C4-2B (cell line): ENCODE results near the gene RGS17.
A peak's percentile ranks its signal among the peaks of the same experiment; 100 is the strongest.

Source experiments
- H3K27ac ChIP-seq: fragments of 450-650 bp; 2 replicates; pipeline ENCODE4 v1.5.1; 2017
- ZFX ChIP-seq: fragments of 450-650 bp; IDR thresholded peaks from 2 replicates; pipeline ENCODE4 v1.6.1; 2017
- TF ChIP-seq, protein P1 (sequence below): fragments of 450-650 bp; conservative IDR thresholded peaks from 2 replicates; pipeline ENCODE4 v1.5.1; 2017; ENCODE audit warnings: mild to moderate bottlenecking

Gene RGS17

GRCh38 chr6:153028963-153029362 lies 102.1 kb downstream of the RGS17 start:
- no peak for TF ChIP-seq ZFX
- TF ChIP-seq, protein P1, sequence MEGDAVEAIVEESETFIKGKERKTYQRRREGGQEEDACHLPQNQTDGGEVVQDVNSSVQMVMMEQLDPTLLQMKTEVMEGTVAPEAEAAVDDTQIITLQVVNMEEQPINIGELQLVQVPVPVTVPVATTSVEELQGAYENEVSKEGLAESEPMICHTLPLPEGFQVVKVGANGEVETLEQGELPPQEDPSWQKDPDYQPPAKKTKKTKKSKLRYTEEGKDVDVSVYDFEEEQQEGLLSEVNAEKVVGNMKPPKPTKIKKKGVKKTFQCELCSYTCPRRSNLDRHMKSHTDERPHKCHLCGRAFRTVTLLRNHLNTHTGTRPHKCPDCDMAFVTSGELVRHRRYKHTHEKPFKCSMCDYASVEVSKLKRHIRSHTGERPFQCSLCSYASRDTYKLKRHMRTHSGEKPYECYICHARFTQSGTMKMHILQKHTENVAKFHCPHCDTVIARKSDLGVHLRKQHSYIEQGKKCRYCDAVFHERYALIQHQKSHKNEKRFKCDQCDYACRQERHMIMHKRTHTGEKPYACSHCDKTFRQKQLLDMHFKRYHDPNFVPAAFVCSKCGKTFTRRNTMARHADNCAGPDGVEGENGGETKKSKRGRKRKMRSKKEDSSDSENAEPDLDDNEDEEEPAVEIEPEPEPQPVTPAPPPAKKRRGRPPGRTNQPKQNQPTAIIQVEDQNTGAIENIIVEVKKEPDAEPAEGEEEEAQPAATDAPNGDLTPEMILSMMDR, result no peak
- no peak overlapping the region for H3K27ac ChIP-seq

GRCh38 chr6:153028286-153028685 lies 102.8 kb downstream of the RGS17 start:
- TF ChIP-seq, protein P1, result no peak
- no peak for TF ChIP-seq ZFX
- no peak overlapping the region for H3K27ac ChIP-seq

DNA sequence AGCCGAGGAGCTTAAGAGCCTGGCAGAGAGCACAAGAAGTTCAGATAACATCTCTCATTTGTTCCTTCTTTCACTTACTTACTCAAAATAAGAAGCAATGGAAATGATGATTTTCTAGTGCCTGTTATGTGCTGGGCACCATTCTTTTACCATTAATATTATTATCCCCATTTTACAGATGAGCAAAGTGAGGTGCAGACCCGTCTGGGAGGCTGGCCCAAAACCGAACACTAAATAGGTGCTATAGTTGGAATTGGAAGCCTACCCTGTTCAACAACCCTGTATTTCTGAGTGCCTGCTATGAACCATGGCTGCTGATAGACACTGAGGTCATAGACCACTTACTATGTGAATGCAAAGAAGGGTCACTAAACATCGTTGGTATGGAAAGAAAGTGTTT lies 103.6 kb downstream of the RGS17 start:
- TF ChIP-seq, protein P1, result no peak
- TF ChIP-seq ZFX, result no peak
- H3K27ac ChIP-seq, result no peak overlapping the region

DNA sequence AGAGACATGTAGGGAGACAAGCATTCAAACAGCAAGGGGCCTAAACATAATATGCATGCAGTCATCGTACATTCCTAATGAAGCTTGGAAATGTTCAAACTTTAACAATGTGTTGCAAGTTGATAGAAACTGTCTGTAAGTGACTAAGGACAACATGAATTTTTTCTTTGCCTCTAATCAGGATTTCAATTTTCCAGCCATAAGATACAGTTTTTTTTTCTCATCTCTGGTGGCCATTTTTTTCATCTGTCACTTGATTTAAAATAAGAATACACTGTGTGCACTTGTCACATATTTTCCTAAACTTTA lies 106.4 kb downstream of the RGS17 start:
- H3K27ac ChIP-seq, result no peak overlapping the region
- TF ChIP-seq, protein P1, result peak; percentile 60
- TF ChIP-seq ZFX, result no peak

- H3K27ac ChIP-seq, result no peak overlapping the region
- no peak for TF ChIP-seq ZFX
- TF ChIP-seq, protein P1, result peak; percentile 81
These were observed 106.9 kb downstream of the RGS17 start for GRCh38 chr6:153023977-153024708.

DNA sequence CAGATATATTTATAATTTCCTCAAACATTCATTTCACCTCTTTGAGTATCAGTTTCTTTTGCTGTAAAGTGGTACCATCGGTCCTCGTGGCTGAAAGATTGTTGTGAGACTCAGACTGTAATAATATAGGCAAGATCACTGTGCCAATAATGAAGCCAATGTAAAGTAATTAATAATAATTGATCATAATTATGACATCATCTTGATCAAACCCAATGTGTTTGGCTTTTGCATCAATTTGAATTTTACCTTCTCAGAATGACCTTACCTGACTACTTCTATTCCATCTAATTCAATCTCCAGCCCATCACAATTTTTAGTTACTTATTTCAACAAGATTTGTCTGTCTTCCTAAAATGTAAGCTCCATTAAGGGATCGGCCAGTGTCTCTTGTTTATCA lies 112.7 kb downstream of the RGS17 start:
- TF ChIP-seq ZFX, result no peak
- TF ChIP-seq, protein P1, result no peak
- no peak overlapping the region for H3K27ac ChIP-seq

DNA sequence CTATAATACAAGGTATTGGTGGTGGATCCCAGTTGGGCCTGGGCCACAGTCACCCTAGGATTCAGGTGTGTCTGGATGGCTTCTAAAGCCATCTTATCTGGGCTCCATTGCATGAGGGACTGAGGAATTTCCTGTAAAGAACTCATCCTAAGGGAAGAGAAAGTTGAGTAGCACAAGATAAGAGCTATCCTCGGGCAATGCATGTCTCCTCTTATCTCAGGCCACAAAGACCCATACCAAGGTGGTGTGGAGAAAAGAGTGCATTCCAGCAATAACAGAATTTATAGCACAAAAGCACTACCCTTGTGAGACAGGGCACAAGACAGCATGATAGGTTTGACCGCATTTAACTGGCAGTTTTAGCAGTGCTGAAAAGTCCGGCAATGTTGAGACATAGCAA lies 114.2 kb downstream of the RGS17 start:
- TF ChIP-seq, protein P1, result no peak

More for the DNA sequence above, 114.2 kb downstream of the RGS17 start:
- no peak overlapping the region for H3K27ac ChIP-seq
